HG03159 (cell line): Measurements from ENCODE around the gene OSBPL10.

ENCODE experiments used
- ATAC-seq: cut with Tn5 transposase; IDR thresholded peaks from one replicate; pipeline ENCODE4 v1.9.1; 2021; ENCODE audit warnings: mild to moderate bottlenecking, moderate library complexity; ENCODE audit not compliant: unreplicated experiment

Gene OSBPL10

DNA sequence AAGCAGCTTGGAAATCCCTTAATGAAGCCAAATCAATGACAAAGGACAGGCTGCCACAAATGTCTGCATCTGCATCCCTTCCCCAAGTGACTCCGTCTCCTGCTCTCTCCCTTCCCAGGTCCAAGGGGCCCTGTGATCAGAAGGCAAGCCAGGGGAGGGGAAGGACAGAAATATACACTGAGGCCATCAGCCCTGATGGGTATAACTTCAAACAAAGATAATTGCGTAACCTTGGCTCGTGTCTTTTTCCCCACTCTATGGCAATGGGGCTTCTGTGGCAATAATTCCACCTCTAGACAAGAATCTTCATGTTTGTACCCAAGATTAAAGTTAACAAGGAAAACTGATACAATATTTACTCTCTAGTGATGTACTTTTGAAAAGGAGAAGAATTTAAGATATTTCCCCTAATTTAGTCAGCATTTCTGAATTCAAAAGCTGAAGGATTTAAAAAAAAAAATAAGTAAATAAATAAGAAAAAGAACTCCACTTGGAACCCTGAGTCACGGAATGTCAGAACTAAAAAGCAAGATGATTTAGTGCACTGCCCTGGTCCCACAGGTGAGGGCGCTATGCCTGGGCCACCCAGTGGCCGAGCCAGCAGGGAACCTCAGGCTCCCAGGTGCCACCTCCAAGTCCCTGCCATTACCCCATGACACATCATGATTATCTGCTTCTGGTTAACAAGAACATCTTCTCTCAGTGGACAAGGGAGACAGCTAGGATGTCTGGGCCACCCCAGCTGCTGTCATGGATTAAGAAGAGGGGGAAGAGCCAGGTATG is 293.9 kb downstream of the OSBPL10 start:
- no peak for ATAC-seq

DNA sequence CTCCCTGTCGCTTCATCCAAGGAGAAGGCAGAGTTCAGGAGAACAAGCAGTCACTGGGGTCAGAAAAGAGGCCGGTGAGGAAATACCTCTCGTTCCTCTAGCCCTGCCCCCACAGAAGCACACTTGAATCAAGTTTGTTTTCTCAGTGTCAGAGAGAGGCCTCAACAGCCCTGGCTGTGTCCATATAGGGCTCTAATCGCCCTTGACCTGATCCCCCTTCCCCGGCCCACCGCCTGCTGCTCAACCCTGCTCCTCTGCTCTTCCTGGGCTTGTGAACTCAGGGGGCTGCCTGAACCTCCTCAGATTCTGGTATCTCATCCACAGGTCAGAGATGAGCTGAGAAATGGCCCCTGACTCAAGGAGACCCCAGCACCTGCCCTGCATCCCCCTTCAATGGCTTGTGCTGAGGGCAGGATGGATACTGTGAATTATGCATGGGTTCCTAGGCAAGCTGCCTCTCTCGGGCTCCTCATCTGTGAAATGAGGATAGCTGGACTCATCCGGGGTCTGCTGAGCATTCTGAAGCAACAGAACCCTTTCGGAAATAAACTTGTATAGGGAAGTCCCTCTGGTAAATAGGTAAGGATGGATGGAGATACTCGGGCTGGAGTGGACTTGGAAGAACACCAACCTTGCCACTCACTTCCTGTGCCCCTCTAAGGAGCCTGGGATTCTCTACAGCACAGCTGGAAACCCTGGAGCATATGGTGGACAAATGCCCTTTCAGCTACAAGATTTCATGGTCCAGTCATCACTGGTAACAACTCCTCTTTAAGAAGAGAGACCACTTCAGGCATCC is 300.8 kb downstream of the OSBPL10 start:
- ATAC-seq = no peak

DNA sequence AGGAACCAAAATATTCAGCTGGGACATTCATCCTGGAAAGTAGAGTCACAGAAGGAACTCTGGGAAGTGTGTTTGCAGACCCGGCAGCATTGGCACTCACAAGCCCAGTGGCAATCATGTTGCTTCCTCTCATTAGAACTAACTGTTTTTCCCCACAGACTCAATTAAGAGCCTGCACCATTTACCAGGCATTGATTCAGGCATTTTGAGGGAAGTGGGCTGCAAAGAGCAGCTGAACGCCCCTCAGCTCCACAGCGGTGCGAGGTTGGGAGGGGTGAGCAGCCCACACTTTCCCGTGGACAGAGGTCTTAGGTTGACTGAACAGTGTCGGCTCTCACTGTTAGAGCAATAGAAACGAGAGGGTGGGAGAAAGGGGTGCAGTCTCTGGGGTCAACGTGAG is 304.5 kb downstream of the OSBPL10 start:
- no peak for ATAC-seq

DNA sequence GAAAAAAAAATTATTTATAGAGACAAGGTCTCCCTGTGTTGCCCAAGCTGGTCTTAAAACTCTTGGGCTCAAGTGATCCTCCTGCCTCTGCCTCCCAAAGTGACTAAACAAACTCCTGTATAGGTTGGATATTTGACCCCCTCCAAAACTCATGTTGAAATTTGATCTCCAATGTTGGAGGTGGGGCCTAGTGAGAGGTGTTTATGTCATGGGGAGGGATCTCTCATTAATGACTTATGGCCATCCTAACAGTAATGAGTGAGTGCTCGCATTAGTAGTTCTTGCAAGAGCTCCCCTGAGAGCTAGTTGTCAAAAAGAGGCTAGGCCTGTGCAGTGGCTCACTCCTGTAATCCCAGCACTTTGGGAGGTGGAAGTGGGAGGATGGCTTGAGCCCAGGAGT is 307.1 kb downstream of the OSBPL10 start:
- ATAC-seq = no peak

DNA sequence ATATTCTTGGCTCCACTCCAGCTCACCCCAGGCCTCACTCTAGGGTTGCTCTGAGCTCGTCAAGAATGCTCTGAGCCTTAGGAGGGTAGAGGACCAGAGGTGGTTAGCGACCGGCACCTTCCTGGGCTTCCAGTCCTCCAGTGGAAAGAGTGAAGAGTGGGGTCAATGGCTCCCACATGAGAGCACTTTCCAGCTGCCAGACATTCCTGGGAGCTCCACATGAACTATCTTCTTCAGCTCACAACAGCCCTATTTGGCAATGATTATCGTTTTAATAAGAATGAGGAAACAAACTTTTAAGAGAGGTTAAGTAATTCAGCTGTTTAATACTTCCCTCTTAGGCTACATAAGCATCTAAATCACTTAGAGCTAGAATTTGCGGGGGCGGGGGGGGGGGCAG is 309.1 kb downstream of the OSBPL10 start:
- no peak for ATAC-seq

DNA sequence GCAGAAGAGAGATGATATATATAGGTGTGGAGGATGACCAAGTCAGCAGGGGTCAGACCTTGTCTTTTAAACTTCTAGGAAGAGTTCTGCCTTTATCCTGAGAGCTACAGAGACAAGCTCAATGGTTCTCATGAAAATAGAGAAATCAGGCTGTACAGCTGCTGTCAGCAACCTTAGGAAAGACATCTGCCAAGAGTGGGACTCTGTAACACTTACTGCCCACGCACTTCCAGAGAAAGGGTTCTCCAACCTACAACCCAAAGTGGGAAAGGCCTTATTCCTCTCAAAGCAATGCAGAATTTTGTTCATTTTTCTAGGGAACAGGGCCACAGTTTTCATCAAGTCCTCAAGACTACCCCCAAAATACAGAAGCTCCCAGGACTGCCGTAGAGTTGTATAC is 309.6 kb downstream of the OSBPL10 start:
- no peak for ATAC-seq

DNA sequence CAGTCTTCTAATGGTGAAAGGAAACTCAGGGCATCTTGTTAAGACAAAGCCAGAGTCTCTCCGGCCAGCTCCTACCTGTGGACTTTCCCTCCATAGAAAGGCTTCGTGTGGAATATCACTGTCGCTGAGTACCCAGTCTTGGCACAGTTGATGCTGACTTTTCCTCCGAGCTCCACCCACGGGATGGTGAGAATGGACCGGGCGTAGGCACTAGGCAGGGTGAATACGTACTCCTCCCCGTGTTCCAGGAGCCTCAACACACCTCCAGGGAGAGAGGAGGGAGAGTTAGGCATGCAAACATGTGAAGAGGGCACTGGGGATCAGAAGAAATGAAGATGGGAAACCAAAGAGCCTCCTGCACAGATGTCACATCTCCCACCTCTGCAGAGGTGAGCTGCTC is 310.3 kb downstream of the OSBPL10 start:
- no peak for ATAC-seq

DNA sequence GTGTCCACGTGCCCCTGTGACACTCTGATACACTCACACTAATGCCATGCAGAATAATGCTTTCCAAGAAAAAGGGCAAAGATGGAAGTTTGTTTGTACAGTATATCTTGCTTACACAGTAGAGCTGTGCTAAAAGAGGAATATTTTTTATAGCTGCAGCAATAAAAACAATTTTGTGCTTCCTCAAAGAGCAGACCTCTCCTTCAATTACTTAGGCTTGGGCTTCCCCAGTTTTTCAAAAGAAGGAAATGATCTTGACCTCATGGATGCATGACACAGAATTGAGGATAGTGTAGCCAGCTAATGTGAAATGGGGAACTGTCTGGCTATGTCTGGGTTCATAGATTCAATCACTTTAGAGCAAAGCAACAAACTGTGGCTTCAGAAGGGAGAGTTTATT is 310.9 kb downstream of the OSBPL10 start:
- no peak for ATAC-seq

DNA sequence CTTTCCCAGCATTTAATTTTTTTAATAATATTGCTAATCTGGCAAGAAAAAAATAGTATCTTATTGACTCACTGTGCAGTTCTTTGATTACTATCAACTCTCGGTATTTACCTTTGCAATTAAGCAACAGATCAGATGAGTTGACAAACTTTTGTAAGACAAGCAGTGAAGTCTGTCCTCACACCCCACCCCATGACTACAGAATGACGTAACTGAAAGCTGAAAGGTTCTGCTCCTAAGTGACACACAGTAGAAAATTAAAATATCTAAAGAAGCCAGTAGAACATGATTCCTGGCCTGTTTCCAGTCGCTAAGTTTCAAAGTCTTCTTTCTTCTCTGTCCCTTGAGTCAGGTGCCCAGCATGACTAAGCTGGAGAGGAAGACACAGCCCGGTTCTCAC is 312.8 kb downstream of the OSBPL10 start:
- ATAC-seq = no peak

DNA sequence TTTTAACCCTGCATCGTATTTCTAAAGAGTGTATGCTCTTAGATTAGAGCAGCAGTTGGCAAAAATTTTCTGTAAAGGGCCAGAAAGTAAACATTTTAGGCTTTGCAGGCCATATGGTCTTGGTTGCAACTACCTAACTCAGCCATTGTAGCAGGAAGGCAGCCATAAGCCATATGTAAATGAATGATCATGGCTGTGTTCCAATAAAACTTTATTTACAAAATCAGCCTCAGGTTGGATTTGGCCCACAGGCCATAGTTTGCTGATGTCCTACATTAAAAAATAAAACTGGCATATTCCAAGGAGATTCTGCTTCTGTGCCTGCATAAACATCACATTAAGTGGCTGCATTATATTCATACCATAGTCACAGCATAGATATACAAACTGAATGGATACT is 313.5 kb downstream of the OSBPL10 start:
- no peak for ATAC-seq

DNA sequence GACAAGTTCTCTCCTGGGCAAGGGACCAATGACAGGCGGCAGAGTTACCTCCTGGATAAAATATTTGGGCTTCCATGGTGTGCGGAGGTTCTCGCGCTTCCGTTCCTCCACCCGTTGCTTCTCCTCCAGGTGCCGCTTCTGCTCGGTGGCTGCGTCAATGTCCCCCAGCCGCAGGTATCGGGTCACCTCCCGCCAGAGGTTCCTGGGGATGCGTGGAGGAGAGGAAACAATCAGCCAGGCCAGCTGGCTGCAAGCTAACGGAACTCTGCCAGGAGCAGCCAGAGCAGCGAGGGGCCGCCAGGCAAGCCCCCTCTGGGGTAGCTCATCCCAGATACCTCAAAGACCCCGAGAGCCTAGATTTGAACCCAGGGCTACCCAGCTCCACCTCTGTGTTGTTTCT is 317.0 kb downstream of the OSBPL10 start:
- no peak for ATAC-seq

DNA sequence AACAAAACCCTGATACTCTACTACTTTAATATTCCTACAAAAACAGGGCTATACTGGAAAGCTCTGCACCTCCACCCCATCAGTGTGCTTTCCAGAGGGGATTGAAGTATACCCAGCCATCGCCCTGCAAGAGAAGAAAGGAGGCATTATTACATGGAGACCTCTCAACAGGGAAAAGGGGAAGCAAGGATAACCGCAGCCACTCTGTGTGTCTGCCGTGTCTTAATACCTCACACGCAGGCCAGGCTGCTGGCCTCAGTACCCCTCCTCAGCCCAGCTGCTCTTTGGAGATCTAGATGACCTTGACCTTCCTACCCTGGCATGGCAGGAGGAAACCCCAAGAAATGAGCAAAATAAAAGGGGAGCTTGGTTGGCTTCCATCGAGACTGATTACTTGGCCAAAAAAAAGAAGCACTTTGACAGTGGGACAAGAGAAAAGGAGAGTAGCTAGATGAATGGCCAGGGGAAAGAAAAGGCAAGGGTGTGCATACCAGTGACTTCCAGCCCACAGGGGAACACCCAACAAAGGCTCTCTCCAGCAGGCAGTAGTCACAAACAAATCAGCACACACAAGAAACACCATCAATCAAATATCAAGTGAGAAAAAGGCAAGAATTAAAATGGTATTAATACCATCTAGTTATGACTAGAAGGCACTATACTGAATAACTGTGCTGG is 318.9 kb downstream of the OSBPL10 start:
- no peak for ATAC-seq

DNA sequence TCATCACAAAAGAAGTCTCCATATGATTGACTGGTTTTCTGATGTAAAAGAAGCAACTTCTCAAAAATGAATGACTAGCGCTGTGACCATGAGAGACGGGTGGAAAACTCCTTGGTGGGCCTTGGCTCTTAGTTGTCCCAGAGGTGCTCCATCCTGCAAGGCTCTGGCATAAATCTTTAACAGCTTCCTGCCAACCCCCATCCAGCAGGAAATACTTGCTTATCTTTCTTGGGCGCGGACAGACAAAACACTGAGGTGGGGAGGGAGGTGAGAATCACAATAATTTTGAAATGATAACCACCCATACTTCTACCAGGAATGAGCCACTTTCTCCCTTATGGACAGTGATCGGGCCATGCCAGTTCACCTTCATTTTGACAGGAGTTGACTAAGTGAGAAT is 319.8 kb downstream of the OSBPL10 start:
- no peak for ATAC-seq

DNA sequence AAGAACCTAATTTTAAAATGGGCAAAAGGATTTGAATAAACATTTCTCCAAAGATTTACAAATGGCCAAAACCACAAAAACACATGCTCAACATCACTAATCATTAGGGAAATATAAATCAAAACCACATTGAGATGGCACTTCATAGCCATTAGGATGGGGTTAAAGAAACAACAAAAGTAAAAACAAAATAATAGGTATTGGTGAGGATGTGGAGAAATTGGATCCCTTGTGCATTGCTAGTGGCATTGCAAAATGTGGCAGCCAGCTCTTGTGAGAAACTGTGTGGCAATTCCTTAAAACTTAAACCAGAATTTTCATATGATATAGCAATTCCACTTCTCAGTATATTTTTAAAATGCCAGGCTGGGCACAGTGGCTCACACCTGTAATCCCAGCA is 321.8 kb downstream of the OSBPL10 start:
- no peak for ATAC-seq

DNA sequence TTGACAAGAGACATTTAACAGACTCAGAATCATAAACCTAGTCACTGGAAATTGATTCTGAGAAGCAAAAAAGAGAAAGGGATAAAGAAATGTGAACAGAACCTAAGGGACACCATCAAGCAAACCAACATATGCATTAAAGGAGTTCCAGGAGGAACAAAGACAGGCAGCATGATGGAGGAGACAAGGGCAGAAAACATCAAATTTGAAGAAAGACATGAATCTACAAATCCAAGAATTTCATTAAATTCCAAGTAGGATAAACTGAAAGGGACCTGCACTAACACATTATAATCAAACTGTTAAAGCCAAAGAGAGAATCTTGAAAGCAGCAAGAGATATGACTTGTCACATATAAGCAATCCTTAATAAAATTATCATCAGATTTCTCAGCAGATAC is 326.1 kb downstream of the OSBPL10 start:
- ATAC-seq = no peak

DNA sequence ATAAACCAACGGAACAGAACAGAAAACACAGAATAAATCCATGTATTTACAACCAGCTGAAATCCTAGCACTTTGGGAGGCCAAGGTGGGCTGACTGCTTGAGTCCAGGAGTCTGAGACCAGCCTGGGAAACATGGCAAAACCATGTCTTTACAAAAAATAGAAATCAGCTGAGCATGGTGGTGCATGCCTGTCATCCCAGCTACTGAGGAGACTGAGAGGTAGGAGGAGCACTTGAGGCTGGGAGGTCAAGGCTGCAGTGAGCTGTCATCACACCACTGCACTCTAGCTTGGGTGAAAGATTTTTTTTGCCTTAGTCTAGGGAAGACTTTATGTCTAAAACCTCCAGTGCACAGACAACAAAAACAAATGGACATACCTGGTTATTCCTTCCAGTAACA is 327.6 kb downstream of the OSBPL10 start:
- ATAC-seq = no peak

DNA sequence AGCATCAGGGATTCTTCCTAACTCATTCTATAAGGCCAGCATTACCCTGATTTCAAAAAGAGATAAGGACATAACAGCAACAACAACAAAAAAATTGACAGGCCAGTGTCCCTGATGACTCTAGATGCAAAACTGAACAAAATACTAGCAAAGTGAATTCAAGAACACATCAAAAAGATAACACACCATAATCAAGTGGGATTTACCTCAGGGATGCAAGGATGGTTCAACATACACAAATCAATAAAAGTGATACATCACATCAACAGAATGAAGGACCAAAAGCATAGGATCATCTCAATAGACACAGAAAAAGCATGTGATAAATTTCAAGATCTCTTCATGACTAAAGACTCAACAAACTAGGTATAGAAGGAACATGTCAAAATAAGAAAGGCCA is 328.8 kb downstream of the OSBPL10 start:
- no peak for ATAC-seq

DNA sequence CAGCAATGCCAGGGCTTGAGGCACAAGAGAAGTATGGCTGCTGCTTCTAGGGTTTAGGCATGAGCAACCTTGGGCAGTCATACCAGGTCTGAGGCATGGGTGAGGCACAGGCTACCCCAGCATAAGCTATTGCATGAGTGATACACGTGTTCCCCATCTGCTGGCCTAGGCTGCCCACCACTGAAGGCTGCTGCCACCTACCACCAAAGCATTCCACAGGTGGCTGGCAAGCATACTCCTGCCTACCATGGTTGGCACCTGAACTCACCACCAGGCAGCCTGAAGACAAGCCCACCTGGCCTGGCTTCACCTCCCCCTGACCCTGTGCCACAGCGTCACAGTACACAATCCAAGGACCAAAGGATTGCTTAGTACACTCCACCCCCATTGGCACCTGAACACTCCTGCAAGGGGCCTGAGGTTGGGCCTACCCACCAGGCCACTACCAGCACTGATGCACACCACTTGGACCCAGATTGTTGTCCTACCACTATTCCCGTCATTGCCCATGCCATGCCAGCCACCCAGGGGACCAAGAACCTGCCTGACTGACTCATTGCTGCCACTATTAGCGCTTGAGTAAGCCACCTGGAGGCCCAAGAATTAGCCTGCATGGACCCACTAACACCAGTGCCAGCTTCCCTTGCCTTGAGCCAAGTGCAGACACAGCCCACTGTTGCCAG is 332.6 kb downstream of the OSBPL10 start:
- no peak for ATAC-seq

DNA sequence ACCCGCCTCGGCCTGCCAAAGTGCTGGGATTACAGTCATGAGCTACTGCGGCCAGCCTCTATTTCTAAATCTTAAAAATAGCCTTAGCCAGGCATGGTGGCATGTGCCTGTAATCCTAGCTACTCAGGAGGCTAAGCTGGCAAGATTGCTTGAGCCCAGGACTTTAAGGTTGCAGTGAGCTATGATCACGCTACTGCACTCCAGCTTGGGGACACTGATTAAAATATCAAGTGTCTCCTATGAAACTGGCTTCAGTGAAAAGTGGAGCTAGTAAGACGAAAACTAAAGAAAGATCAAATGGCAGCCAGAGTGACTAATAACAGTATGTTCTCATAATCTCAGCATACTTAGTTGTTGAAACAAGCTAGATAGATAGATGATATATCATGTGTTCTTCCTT is 335.8 kb downstream of the OSBPL10 start:
- no peak for ATAC-seq

DNA sequence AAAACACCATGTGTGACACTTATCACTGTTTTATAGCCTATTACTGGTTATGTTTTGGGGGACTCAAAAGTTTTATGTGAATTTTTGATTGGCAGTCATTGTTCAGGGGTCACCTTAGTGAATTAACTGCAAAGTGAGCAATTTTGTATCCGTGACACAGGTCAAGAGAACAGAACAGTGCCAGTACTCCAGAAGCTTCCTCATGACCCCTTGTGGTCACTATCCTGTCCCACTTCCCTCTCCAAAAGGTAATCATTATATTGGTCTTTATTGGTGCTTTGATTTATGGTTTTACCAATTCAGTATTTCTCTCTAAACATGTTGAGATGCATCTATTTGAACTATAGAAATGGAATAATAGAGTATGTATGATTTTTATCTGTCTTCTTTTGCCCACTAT is 341.2 kb downstream of the OSBPL10 start:
- no peak for ATAC-seq

DNA sequence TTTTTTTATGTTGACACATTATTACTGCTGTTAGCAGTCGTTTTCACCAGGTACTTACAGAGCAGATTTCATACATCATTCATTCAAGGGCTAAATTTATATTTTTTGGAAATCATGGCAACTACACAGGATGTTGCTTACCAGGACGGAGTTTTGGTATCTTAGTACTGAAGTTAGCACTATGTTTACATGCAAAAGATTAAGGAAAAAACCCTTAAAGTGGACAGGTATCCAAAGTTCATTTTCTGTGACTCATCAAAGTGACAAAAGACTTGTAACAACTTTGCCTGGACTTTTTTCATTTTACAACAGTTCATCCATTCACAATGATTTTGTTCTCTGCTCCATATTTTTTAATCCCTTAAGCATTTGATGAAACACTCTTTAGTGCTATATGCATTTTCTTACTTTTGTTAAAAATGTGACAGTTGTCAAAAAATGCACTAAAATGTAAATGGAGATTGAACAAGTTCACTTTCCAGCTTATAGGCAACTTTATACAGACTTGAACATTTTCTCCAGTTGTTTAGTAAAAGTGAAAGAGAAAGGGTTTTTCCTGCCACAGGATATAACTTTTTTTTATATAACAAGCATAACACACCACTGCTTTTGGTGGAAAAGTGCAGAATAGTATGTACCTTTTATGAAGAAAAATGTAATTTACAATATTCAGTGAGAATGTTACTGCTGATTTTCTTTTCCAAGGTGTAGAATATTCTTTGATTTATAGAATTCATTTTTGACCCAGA is 344.2 kb downstream of the OSBPL10 start:
- ATAC-seq = no peak
